Measurements from ENCODE around the gene DCP1A. TPM values are rescaled to one million over a fixed set of nuclear protein-coding genes. Genes with fewer than 3 reads are reported as not detected.

The DCP1A gene
- total and polyA plus RNA-seq, 2 donors (not counting 3 experiments of a cell fraction or from before 2014, with no cell fraction given): 32.3 to 38.0 TPM

GRCh38 chr3:53261712-53262111, 85.6 kb downstream of the DCP1A start:
- H3K4me3 ChIP-seq (replicated peaks in 1 of 3; ENCODE audit: insufficient read depth in 1 of 3, low read depth in 1 of 3, low read length in 3 of 3): no peak overlapping the region
- H3K79me2 ChIP-seq (ENCODE audit: control insufficient read depth, insufficient read depth, low read length): no peaks in the 10 kb centered on the region
- no peak overlapping the region for H3K4me2 ChIP-seq (ENCODE audit: insufficient read depth, low read length)
- ChIA-PET CTCF (interaction anchor here (0.9 kb wide), 1 partner anchor 11 kb away, joined by 3 read pairs; no protein-coding TSS in a partner anchor), POLR2A (no interaction called here)
- H2AFZ ChIP-seq (ENCODE audit: low read depth, low read length): no peak overlapping the region
- DNase-seq (ENCODE audit: low read depth, low spot score) (no peak), FAIRE-seq (no peak)
- no peaks in the 10 kb centered on the region for H4K20me1 ChIP-seq (replicated peaks; ENCODE audit: control insufficient read depth, extremely low read depth, insufficient read depth, low read length)
- no peaks in the 10 kb centered on the region for H3K9me1 ChIP-seq (replicated peaks; ENCODE audit: control insufficient read depth, extremely low read depth, insufficient read depth, low read length)
- no peak overlapping the region for H3K9ac ChIP-seq (replicated peaks; ENCODE audit: extremely low read depth, insufficient read depth, low read length)
- no peak overlapping the region for H3K27ac ChIP-seq (ENCODE audit: insufficient read depth, low read depth, low read length)
- no TSS peak for BruUV-seq (replicated peaks)
- intact Hi-C loops (cut with micrococcal nuclease): no loop called here
- H3K27me3 ChIP-seq (ENCODE audit: control insufficient read depth in 2 of 2, insufficient read depth in 2 of 2, low read length in 2 of 2): no peaks in the 10 kb centered on the region
- no peak for TF ChIP-seq POLR2AphosphoS5 (IDR thresholded peaks at IDR 0.05; ENCODE audit: insufficient read depth, low read depth, low read length)
- TF ChIP-seq MYC (IDR thresholded peaks at IDR 0.05; ENCODE audit: low read depth, low read length): no peak
- TF ChIP-seq GATA2 (IDR thresholded peaks at IDR 0.05; ENCODE audit: insufficient read depth, insufficient read length, low read depth, low read length): no peak
- TF ChIP-seq CTCF (IDR thresholded peaks at IDR 0.05; ENCODE audit: extremely low read depth in 1 of 2, insufficient read depth in 1 of 2, low read depth in 1 of 2, low read length in 2 of 2): no peak
- TF ChIP-seq EZH2 (IDR thresholded peaks at IDR 0.05; ENCODE audit: borderline replicate concordance, low read depth, low read length, severe bottlenecking): no peak
- no peak for TF ChIP-seq FOS (IDR thresholded peaks at IDR 0.05; ENCODE audit: borderline replicate concordance, insufficient read depth, low read length)
- TF ChIP-seq POLR2A (IDR thresholded peaks at IDR 0.05; ENCODE audit: low read depth, low read length): no peak
- no peak for TF ChIP-seq MAX (IDR thresholded peaks at IDR 0.05; ENCODE audit: insufficient read depth, insufficient read length)
- TF ChIP-seq JUN (IDR thresholded peaks at IDR 0.05; ENCODE audit: borderline replicate concordance, insufficient read depth, insufficient read length, low read depth): no peak
- dilution Hi-C loops (cut with MboI; ENCODE audit: extremely low pct_ligation_motif_present, low sequenced_read_pairs): no loop called here
- no peaks in the 10 kb centered on the region for H3K9me3 ChIP-seq (replicated peaks; ENCODE audit: control insufficient read depth, insufficient read depth, low read length)
- H3K4me1 ChIP-seq (ENCODE audit: control insufficient read depth, extremely low read depth, insufficient read depth, low read length): no peaks in the 10 kb centered on the region
- no peaks in the 10 kb centered on the region for H3K36me3 ChIP-seq (ENCODE audit: control insufficient read depth in 2 of 2, extremely low read depth in 1 of 2, insufficient read depth in 2 of 2, low read length in 2 of 2)

Data from endothelial cell of umbilical vein (primary cell).